Left cardiac atrium (tissue), 4 donors: ENCODE data around the gene CT45A9. TPM values are rescaled to one million over a fixed set of nuclear protein-coding genes. Genes with fewer than 3 reads are reported as not detected.
"Not testable (repeated sequence)": the region's sequence is repeated elsewhere in the genome, so short reads cannot be mapped to it uniquely, and the experiment has no call there.

Experiments used
- ATAC-seq, 2 donors: fragments of 200-7000 bp; cut with Tn5 transposase; one replicate each; pipeline ENCODE4 v1.9.1; 2020; ENCODE audit warnings: mild to moderate bottlenecking in 2 of 2, moderate library complexity in 2 of 2
- DNase-seq: peaks from one replicate; pipeline ENCODE4 v3.0.0-alpha.2; 2020
- intact Hi-C, 2 donors: fragments of 100-400 bp; cut with DNase I; formaldehyde crosslinking; loops; one replicate each; pipeline versions ENCODE4 v1.14.1 to v1.15.1; 2022 to 2023
- long read RNA-seq: library from polyadenylated mRNA; unstranded; transcript quantifications from one replicate; pipeline ENCODE4 v2.0.0, GENCODE V29; 2021
- total RNA-seq, 2 donors: library from RNA; stranded (reverse); fragmentation: NEBNext Ultra II Directional; extraction: Animal tissue kit (Norgen Biotek cat#: 25700); gene quantifications; one replicate each; pipeline ENCODE4 v1.2.1, GENCODE V29; 2021
- donor health status: DM: no; HTN: yes; CAD: no.
- donor health status: DM: no; HTN: yes; CAD: no; lungs with severe emphysema.
- donor health status: DM: yes; HTN: yes; CAD: no.
- donor health status: Dilated cardiomyopathy.

The CT45A9 gene
- not detected for total RNA-seq
- long read RNA-seq, result 0 reads

- ATAC-seq, intact Hi-C loops, DNase-seq: not testable (repeated sequence)
These were observed at the start of gene CT45A9 for GRCh38 chrX:135871712-135872111. Gene CT45A9 (minus strand): TSS chrX:135871812. CDS start chrX:135868061, 3,751 bp downstream.

- intact Hi-C loops, ATAC-seq, DNase-seq: not testable (repeated sequence)
These were observed 48.9 kb upstream of the CT45A9 start for GRCh38 chrX:135920516-135920915.

- DNase-seq (no peak), ATAC-seq (no peak)
- intact Hi-C loops, result no loop called here
These were observed 42.8 kb upstream of the CT45A9 start for GRCh38 chrX:135914404-135914803.

- intact Hi-C loops, result no loop called here
- no peak for ATAC-seq
- no peak for DNase-seq
These were observed 38.6 kb upstream of the CT45A9 start for GRCh38 chrX:135910251-135910650.

GRCh38 chrX:135893294-135893817, 21.7 kb upstream of the CT45A9 start, which contains the start of the genes CT45A10 and SAGE1:
Gene CT45A10 (minus strand): TSS chrX:135893444. CDS start chrX:135885344, 8,100 bp downstream.
Gene SAGE1 (plus strand): TSS chrX:135893716. CDS start chrX:135896243, 2,527 bp downstream.
- intact Hi-C loops, result no loop called here
- DNase-seq (no peak), ATAC-seq (no peak)

GRCh38 chrX:135892781-135893180, 21.2 kb upstream of the CT45A9 start:
- intact Hi-C loops, result no loop called here
- DNase-seq, result no peak
- no peak for ATAC-seq

GRCh38 chrX:135890087-135890585, 18.5 kb upstream of the CT45A9 start:
- ATAC-seq, result no peak
- intact Hi-C loops, result no loop called here
- no peak for DNase-seq

GRCh38 chrX:135888976-135889375, 17.4 kb upstream of the CT45A9 start:
- DNase-seq, ATAC-seq, intact Hi-C loops: not testable (repeated sequence)

- ATAC-seq, DNase-seq, intact Hi-C loops: not testable (repeated sequence)
These were observed 16.6 kb upstream of the CT45A9 start for GRCh38 chrX:135888230-135888629.

GRCh38 chrX:135882741-135883140, 11.1 kb upstream of the CT45A9 start:
- DNase-seq, intact Hi-C loops, ATAC-seq: not testable (repeated sequence)

- ATAC-seq, DNase-seq, intact Hi-C loops: not testable (repeated sequence)
These were observed 17.2 kb downstream of the CT45A9 start, which contains the start of gene CT45A8 for GRCh38 chrX:135854438-135854837. Gene CT45A8 (minus strand): TSS chrX:135854538. CDS start chrX:135850783, 3,755 bp downstream.

GRCh38 chrX:135837180-135837579, 34.4 kb downstream of the CT45A9 start, which contains the start of gene CT45A7:
Gene CT45A7 (minus strand): TSS chrX:135837280. CDS start chrX:135833533, 3,747 bp downstream.
- DNase-seq, intact Hi-C loops, ATAC-seq: not testable (repeated sequence)

GRCh38 chrX:135819912-135820311, 51.7 kb downstream of the CT45A9 start, which contains the start of gene CT45A2:
Gene CT45A2 (minus strand): TSS chrX:135820012. CDS start chrX:135816265, 3,747 bp downstream.
- intact Hi-C loops, ATAC-seq, DNase-seq: not testable (repeated sequence)

Other genes starting within 250 kb of the CT45A9 start
- gene CT45A1, start 158.2 kb downstream of the CT45A9 start, total RNA-seq, result not detected
- not detected for gene CT45A3, start 103.6 kb downstream of the CT45A9 start, total RNA-seq
- gene CT45A5, start 86.3 kb downstream of the CT45A9 start, total RNA-seq, result not detected
- gene CT45A6, start 69.0 kb downstream of the CT45A9 start, total RNA-seq, result not detected
- not detected for gene CT45A2, start 51.8 kb downstream of the CT45A9 start, total RNA-seq
- gene CT45A7, start 34.5 kb downstream of the CT45A9 start, total RNA-seq, result not detected
- not detected for gene CT45A8, start 17.3 kb downstream of the CT45A9 start, total RNA-seq
- not detected for gene CT45A10, start 21.6 kb upstream of the CT45A9 start, total RNA-seq
- not detected for gene SAGE1, start 21.9 kb upstream of the CT45A9 start, total RNA-seq
- 10 to 100 TPM; 22.7 to 27.2 TPM for gene MMGT1, start 102.2 kb upstream of the CT45A9 start, total RNA-seq
- 10 to 100 TPM; 14.6 to 15.7 TPM for gene SLC9A6, start 113.6 kb upstream of the CT45A9 start, total RNA-seq